ENCODE results near the gene SLC43A3. TPM values are rescaled to one million over a fixed set of nuclear protein-coding genes. Genes with fewer than 3 reads are reported as not detected.

The SLC43A3 gene
- total RNA-seq, 2 donors from 2014 or later: 23.1 to 30.0 TPM

- Histone ChIP-seq H3K27ac (peak overlapping the region; percentile 52 to 81 (median 72)), H3K27me3 (no peaks in the 10 kb centered on the region), H3K9me3 (no peaks in the 10 kb centered on the region), H3K36me3 (replicated peaks in 1 of 2; ENCODE audit: insufficient read depth in 1 of 2, low read depth in 2 of 2) (no peaks in the 10 kb centered on the region), H3K4me1 (peaks cover 51% of the 10 kb centered on the region), H3K4me3 (no peak overlapping the region)
- TF ChIP-seq POLR2A (IDR thresholded peaks at IDR 0.05): no peak
- TF ChIP-seq, protein P1, sequence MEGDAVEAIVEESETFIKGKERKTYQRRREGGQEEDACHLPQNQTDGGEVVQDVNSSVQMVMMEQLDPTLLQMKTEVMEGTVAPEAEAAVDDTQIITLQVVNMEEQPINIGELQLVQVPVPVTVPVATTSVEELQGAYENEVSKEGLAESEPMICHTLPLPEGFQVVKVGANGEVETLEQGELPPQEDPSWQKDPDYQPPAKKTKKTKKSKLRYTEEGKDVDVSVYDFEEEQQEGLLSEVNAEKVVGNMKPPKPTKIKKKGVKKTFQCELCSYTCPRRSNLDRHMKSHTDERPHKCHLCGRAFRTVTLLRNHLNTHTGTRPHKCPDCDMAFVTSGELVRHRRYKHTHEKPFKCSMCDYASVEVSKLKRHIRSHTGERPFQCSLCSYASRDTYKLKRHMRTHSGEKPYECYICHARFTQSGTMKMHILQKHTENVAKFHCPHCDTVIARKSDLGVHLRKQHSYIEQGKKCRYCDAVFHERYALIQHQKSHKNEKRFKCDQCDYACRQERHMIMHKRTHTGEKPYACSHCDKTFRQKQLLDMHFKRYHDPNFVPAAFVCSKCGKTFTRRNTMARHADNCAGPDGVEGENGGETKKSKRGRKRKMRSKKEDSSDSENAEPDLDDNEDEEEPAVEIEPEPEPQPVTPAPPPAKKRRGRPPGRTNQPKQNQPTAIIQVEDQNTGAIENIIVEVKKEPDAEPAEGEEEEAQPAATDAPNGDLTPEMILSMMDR (IDR thresholded peaks at IDR 0.05): no peak
- no peak for ATAC-seq
- intact Hi-C loops (cut with DNase I): loop anchor here (10.0 kb wide), 1 partner anchor 285 kb away; the partner anchor contains the start of gene YPEL4
- WGBS, 2 donors: 77 to 90% methylated on average over 2 to 5 of the region's 5 CpGs
- DNase-seq: no peak
Measured at GRCh38 chr11:57359396-57359795, 67.5 kb downstream of the SLC43A3 start.

- Histone ChIP-seq H3K9me3 (no peaks in the 10 kb centered on the region), H3K36me3 (replicated peaks in 1 of 2; ENCODE audit: insufficient read depth in 1 of 2, low read depth in 2 of 2) (no peaks in the 10 kb centered on the region), H3K27ac (peak overlapping the region; percentile 52 to 81 (median 72)), H3K27me3 (no peaks in the 10 kb centered on the region), H3K4me1 (peaks cover 48% of the 10 kb centered on the region), H3K4me3 (no peak overlapping the region)
- TF ChIP-seq, protein P1 (IDR thresholded peaks at IDR 0.05): no peak
- TF ChIP-seq POLR2A (IDR thresholded peaks at IDR 0.05): no peak
- no peak for DNase-seq
- 60 to 63% methylated on average over 9 of the region's 9 CpGs for WGBS, 2 donors
- intact Hi-C loops (cut with DNase I): loop anchor here (10.0 kb wide), 1 partner anchor 286 kb away; the partner anchor contains the start of gene YPEL4
- no peak for ATAC-seq
Measured at GRCh38 chr11:57358991-57359390, 67.9 kb downstream of the SLC43A3 start.

- H3K9me3 ChIP-seq: no peaks in the 10 kb centered on the region
- intact Hi-C loops (cut with DNase I): loop anchor here (10.0 kb wide), 1 partner anchor 286 kb away; the partner anchor contains the start of gene YPEL4
- H3K4me1 ChIP-seq: peaks cover 44% of the 10 kb centered on the region
- H3K27ac ChIP-seq: peak overlapping the region; percentile 52 to 81 (median 72)
- DNase-seq (no peak), ATAC-seq (no peak)
- no peaks in the 10 kb centered on the region for H3K27me3 ChIP-seq
- WGBS, 2 donors: 56% methylated on average over 9 of the region's 9 CpGs
- no peaks in the 10 kb centered on the region for H3K36me3 ChIP-seq (replicated peaks in 1 of 2; ENCODE audit: insufficient read depth in 1 of 2, low read depth in 2 of 2)
- TF ChIP-seq, protein P1 (IDR thresholded peaks at IDR 0.05): no peak
- no peak for TF ChIP-seq POLR2A (IDR thresholded peaks at IDR 0.05)
- H3K4me3 ChIP-seq: no peak overlapping the region
Measured at GRCh38 chr11:57358543-57358961, 68.4 kb downstream of the SLC43A3 start.

GRCh38 chr11:57357856-57358255 lies 69.1 kb downstream of the SLC43A3 start:
- H3K27ac ChIP-seq: peak overlapping the region; percentile 36 to 77 (median 54)
- intact Hi-C loops (cut with DNase I): loop anchor here (10.0 kb wide), 1 partner anchor 287 kb away; the partner anchor contains the start of gene YPEL4

More at GRCh38 chr11:57357856-57358255, 69.1 kb downstream of the SLC43A3 start:
- Histone ChIP-seq H3K9me3 (no peaks in the 10 kb centered on the region), H3K4me1 (peaks cover 38% of the 10 kb centered on the region), H3K36me3 (replicated peaks in 1 of 2; ENCODE audit: insufficient read depth in 1 of 2, low read depth in 2 of 2) (no peaks in the 10 kb centered on the region), H3K27me3 (no peaks in the 10 kb centered on the region), H3K4me3 (no peak overlapping the region)
- 48 to 51% methylated on average over 6 of the region's 6 CpGs for WGBS, 2 donors
- ATAC-seq (no peak), DNase-seq (no peak)
- TF ChIP-seq, protein P1 (IDR thresholded peaks at IDR 0.05): no peak
- TF ChIP-seq POLR2A (IDR thresholded peaks at IDR 0.05): no peak

Data from body of pancreas (tissue), 4 donors.